B cell (primary cell): ENCODE measurements around the gene HTT. TPM values are rescaled to one million over a fixed set of nuclear protein-coding genes. Genes with fewer than 3 reads are reported as not detected.

Experiments
- ATAC-seq: fragments of 200-7000 bp; cut with Tn5 transposase; one replicate; pipeline ENCODE4 v1.10.0; 2021; ENCODE audit warnings: low read depth, mild to moderate bottlenecking, moderate number of reproducible peaks, moderate library complexity
- CTCF ChIA-PET: fragments of 350-600 bp; sonication (Branson Sonifier 250); formaldehyde crosslinking; loops from one replicate; lab custom pipeline; 2021; ENCODE audit warnings: antibody characterized with exemption, inconsistent platforms; lab: Charles Lee
- POLR2A ChIA-PET: fragments of 350-600 bp; sonication (Branson Sonifier 250); formaldehyde crosslinking; loops from one replicate; lab custom pipeline; 2021; ENCODE audit warnings: antibody characterized with exemption; lab: Charles Lee
- DNase-seq: peaks from one replicate; pipeline ENCODE4 v3.0.0; 2013
- H2AFZ ChIP-seq: 2 replicates; pipeline ENCODE4 v1.6.1; 2012; ENCODE audit warnings: mild to moderate bottlenecking, low read depth, low read length; ENCODE audit not compliant: insufficient read depth, poor library complexity, severe bottlenecking
- H3K27ac ChIP-seq, 2 donors: 1 replicate in 1 of 2; 2 replicates in 1 of 2; pipeline ENCODE4 v1.5.1; 2012 to 2013; ENCODE audit warnings: low read length in 2 of 2, mild to moderate bottlenecking in 2 of 2, moderate library complexity in 1 of 2
- H3K27me3 ChIP-seq, 4 experiments: fragments of 200-600 bp in 1 of 4; sonication (generic) in 1 of 4; replicated peaks in 1 of 4; 1 replicate in 2 of 4; 2 replicates in 2 of 4; pipeline versions ENCODE4 v1.6.1 to v1.7.0; 2013 to 2016; ENCODE audit warnings: low read length in 3 of 4, mild to moderate bottlenecking in 2 of 4, mixed read lengths in 1 of 4, moderate library complexity in 1 of 4; ENCODE audit not compliant: insufficient read depth in 4 of 4, control insufficient read depth in 3 of 4; ENCODE audit errors: control extremely low read depth in 1 of 4
- H3K36me3 ChIP-seq, 2 experiments: replicated peaks in 1 of 2; 1 replicate in 1 of 2; 2 replicates in 1 of 2; pipeline versions ENCODE4 v1.6.1 to v1.7.1; 2013; ENCODE audit warnings: low read length in 1 of 2; ENCODE audit not compliant: insufficient read depth in 2 of 2, control insufficient read depth in 1 of 2; ENCODE audit errors: control extremely low read depth in 1 of 2, extremely low read depth in 1 of 2
- H3K4me1 ChIP-seq, 2 donors: fragments of 200-600 bp in 1 of 2; sonication (generic) in 1 of 2; 1 replicate in 1 of 2; 2 replicates in 1 of 2; pipeline versions ENCODE4 v1.5.1 to v1.6.1; 2013 to 2017; ENCODE audit warnings: low read length in 2 of 2; ENCODE audit not compliant: control insufficient read depth in 2 of 2, insufficient read depth in 2 of 2
- H3K4me2 ChIP-seq: replicated peaks from 2 replicates; pipeline ENCODE3; 2012; ENCODE audit warnings: mild to moderate bottlenecking, low read depth, low read length; ENCODE audit not compliant: poor library complexity, severe bottlenecking
- H3K4me3 ChIP-seq, 5 experiments: fragments of 200-600 bp in 1 of 5; sonication (generic) in 1 of 5; 1 replicate in 3 of 5; 2 replicates in 2 of 5; pipeline versions ENCODE4 v1.5.1 to v1.7.0; 2011 to 2016; ENCODE audit warnings: low read length in 4 of 5, mild to moderate bottlenecking in 4 of 5, low read depth in 2 of 5, control low read depth in 1 of 5, moderate library complexity in 1 of 5; ENCODE audit not compliant: insufficient read depth in 1 of 5; ENCODE audit errors: control extremely low read depth in 1 of 5, extremely low read depth in 1 of 5
- H3K79me2 ChIP-seq: fragments of 200-600 bp; sonication (generic); one replicate; pipeline ENCODE4 v1.6.0; 2016; ENCODE audit warnings: low read length; ENCODE audit not compliant: control insufficient read depth, insufficient read depth
- H3K9ac ChIP-seq: fragments of 200-600 bp; sonication (generic); 2 replicates; pipeline ENCODE4 v1.6.1; 2017; ENCODE audit warnings: mild to moderate bottlenecking, low read length, moderate library complexity
- H3K9me3 ChIP-seq, 3 donors: one replicate each; pipeline versions ENCODE4 v1.6.1 to v1.7.1; 2013; ENCODE audit warnings: low read length in 2 of 3; ENCODE audit not compliant: control insufficient read depth in 2 of 3, insufficient read depth in 1 of 3; ENCODE audit errors: control extremely low read depth in 1 of 3
- H4K20me1 ChIP-seq: 2 replicates; pipeline ENCODE4 v1.6.0; 2012; ENCODE audit warnings: mild to moderate bottlenecking, low read length; ENCODE audit not compliant: insufficient read depth, control insufficient read depth, poor library complexity, severe bottlenecking
- H3K27ac Mint-ChIP-seq: one replicate; pipeline ENCODE4 v1.8.0; 2021; ENCODE audit warnings: mixed read lengths
- H3K27me3 Mint-ChIP-seq: one replicate; pipeline ENCODE4 v1.8.0; 2021; ENCODE audit warnings: mixed read lengths
- H3K4me1 Mint-ChIP-seq: one replicate; pipeline ENCODE4 v1.8.0; 2021; ENCODE audit warnings: mixed read lengths
- H3K4me3 Mint-ChIP-seq: one replicate; pipeline ENCODE4 v1.8.0; 2021; ENCODE audit warnings: mixed read lengths
- H3K9me3 Mint-ChIP-seq: one replicate; pipeline ENCODE4 v1.8.0; 2022; ENCODE audit warnings: mixed read lengths; ENCODE audit not compliant: insufficient read depth
- EZH2 ChIP-seq: IDR thresholded peaks from 2 replicates; pipeline ENCODE4 v1.6.1; 2012; ENCODE audit warnings: borderline replicate concordance, low read depth, mild to moderate bottlenecking, moderate library complexity, low read length; ENCODE audit not compliant: insufficient read depth, poor library complexity, severe bottlenecking
- WGBS: methylation state at CpG from one replicate; pipeline ENCODE4 v1.1.5; 2013; ENCODE audit warnings: missing lambda C conversion rate; ENCODE audit not compliant: insufficient coverage; 5-methylcytosine and 5-hydroxymethylcytosine counted together
- intact Hi-C: fragments of 100-400 bp; cut with micrococcal nuclease; formaldehyde crosslinking; loops from one replicate; pipeline ENCODE4 v1.10.0; 2022
- polyA plus RNA-seq: library from polyadenylated mRNA; depleted of rRNA; stranded (reverse); fragments of >200 nt; gene quantifications from 2 replicates; pipeline ENCODE4 v1.2.3, GENCODE V29; 2012
- total RNA-seq, 2 donors: library from RNA; stranded (reverse); fragments of 120-200 nt in 1 of 2; gene quantifications; 1 replicate in 1 of 2; 2 replicates in 1 of 2; pipeline versions ENCODE4 v1.2.3 to v1.2.4, GENCODE V29; 2013 to 2022
- TF ChIP-seq, protein P1 (sequence below): fragments of 200-600 bp; IDR thresholded peaks from one replicate; pipeline ENCODE4 v1.8.0; 2022; ENCODE audit warnings: antibody characterized with exemption, mild to moderate bottlenecking

Gene HTT
- total and polyA plus RNA-seq, 2 donors (not counting 1 experiment from before 2014, with no cell fraction given): 52.8 to 195 TPM

DNA sequence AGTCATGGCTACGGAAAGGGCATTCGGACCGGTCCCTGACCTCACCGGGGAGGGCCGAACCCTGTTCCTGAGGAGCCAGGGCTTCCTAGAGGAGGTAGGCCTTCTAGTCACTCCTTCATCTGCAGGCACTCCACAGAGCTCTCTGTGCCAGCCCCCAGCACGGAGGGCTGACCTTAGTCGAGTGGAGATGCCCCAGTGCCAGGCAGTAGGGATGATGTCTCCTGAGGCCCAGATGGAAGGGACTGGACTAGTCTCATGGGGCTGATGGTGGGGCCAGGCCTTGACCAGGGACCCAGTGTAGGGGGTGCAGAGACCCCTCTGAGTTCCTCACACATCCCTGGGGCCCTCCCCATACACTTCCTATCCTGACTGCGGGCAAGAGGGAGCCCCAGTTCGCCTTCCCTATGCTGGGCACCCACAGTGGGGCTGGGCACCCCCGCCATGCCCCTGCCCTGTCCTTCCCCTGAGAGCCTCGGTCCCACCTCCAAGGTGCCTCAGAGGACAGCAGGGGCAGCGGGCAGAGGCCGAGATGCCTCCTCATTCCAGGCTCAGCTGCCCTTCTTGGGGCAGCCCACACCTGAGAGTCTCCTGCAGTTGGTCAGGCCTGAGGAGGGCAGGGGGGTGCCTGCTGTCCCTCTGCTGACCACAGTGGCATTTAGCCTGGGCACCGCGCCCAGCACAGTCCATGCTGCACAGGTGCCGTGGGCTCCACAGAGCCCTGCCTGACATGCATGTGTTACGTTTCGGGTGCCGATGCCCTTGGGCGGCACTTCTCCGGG lies 173.1 kb downstream of the HTT start:
- ATAC-seq (no peak), DNase-seq (no peak)
- WGBS: 98% methylated on average over 21 of the region's 21 CpGs
- CTCF ChIA-PET: no interaction called here
- peak overlapping the region; percentile 15 for H3K27ac Mint-ChIP-seq
- H2AFZ ChIP-seq: no peak overlapping the region
- POLR2A ChIA-PET: no interaction called here
- no peaks in the 10 kb centered on the region for H3K27me3 ChIP-seq
- peaks cover 1% of the 10 kb centered on the region for H3K4me1 Mint-ChIP-seq
- H4K20me1 ChIP-seq: no peaks in the 10 kb centered on the region
- no peaks in the 10 kb centered on the region for H3K9me3 Mint-ChIP-seq
- peaks cover 0 to 5% of the 10 kb centered on the region in 2 experiments for H3K36me3 ChIP-seq
- H3K9ac ChIP-seq: no peak overlapping the region
- intact Hi-C loops: no loop called here
- no peak overlapping the region for H3K27ac ChIP-seq
- H3K4me2 ChIP-seq: no peak overlapping the region
- no peaks in the 10 kb centered on the region for H3K9me3 ChIP-seq
- TF ChIP-seq EZH2: no peak
- TF ChIP-seq, protein P1, sequence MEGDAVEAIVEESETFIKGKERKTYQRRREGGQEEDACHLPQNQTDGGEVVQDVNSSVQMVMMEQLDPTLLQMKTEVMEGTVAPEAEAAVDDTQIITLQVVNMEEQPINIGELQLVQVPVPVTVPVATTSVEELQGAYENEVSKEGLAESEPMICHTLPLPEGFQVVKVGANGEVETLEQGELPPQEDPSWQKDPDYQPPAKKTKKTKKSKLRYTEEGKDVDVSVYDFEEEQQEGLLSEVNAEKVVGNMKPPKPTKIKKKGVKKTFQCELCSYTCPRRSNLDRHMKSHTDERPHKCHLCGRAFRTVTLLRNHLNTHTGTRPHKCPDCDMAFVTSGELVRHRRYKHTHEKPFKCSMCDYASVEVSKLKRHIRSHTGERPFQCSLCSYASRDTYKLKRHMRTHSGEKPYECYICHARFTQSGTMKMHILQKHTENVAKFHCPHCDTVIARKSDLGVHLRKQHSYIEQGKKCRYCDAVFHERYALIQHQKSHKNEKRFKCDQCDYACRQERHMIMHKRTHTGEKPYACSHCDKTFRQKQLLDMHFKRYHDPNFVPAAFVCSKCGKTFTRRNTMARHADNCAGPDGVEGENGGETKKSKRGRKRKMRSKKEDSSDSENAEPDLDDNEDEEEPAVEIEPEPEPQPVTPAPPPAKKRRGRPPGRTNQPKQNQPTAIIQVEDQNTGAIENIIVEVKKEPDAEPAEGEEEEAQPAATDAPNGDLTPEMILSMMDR: no peak
- H3K4me3 ChIP-seq: no peak overlapping the region
- no peaks in the 10 kb centered on the region for H3K4me1 ChIP-seq
- no peaks in the 10 kb centered on the region for H3K27me3 Mint-ChIP-seq
- H3K4me3 Mint-ChIP-seq: no peak overlapping the region
- H3K79me2 ChIP-seq: no peaks in the 10 kb centered on the region

DNA sequence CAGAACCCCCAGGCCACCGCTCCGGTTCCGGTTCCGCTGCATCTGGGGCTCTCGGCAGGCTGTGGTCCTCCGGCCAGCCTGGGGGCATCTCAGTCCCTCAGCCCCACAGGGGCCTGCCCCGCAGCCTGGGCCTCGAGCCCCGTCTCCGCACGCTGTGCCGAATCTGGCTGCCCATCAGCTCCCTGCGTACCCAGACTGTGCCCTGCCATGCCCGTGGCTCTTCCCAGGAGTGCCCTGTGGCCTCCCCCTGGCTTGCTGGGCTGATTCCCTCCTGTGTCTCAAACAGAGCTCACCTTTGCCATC lies 173.6 kb downstream of the HTT start:
- H2AFZ ChIP-seq: no peak overlapping the region
- ATAC-seq: no peak
- DNase-seq: no peak
- H3K27ac ChIP-seq: no peak overlapping the region
- no peak overlapping the region for H3K4me2 ChIP-seq
- H3K4me3 ChIP-seq: no peak overlapping the region
- H3K9ac ChIP-seq: no peak overlapping the region
- no peaks in the 10 kb centered on the region for H3K27me3 ChIP-seq
- no peaks in the 10 kb centered on the region for H3K4me1 ChIP-seq
- Mint-ChIP-seq H3K4me1 (peaks cover under 1% of the 10 kb centered on the region), H3K9me3 (no peaks in the 10 kb centered on the region), H3K4me3 (no peak overlapping the region), H3K27ac (no peak overlapping the region), H3K27me3 (no peaks in the 10 kb centered on the region)
- POLR2A ChIA-PET: no interaction called here
- H3K36me3 ChIP-seq: peaks cover 0 to 1% of the 10 kb centered on the region in 2 experiments
- intact Hi-C loops: no loop called here
- H4K20me1 ChIP-seq: no peaks in the 10 kb centered on the region
- H3K9me3 ChIP-seq: no peaks in the 10 kb centered on the region
- H3K79me2 ChIP-seq: no peaks in the 10 kb centered on the region
- no peak for TF ChIP-seq EZH2
- TF ChIP-seq, protein P1: no peak
- WGBS: 94% methylated on average over 14 of the region's 14 CpGs
- CTCF ChIA-PET: no interaction called here
